IMR-90 (cell line): ENCODE measurements around the gene PTP4A2.

ENCODE experiments used
- CTCF ChIP-seq: conservative IDR thresholded peaks from 2 replicates; pipeline ENCODE4 v1.5.1; 2012; ENCODE audit warnings: mild to moderate bottlenecking, low read depth, low read length, improper control_type of control experiment
- MXI1 ChIP-seq: IDR thresholded peaks from 2 replicates; pipeline ENCODE4 v1.6.1; 2012; ENCODE audit warnings: low read depth, mild to moderate bottlenecking, low read length, moderate library complexity, borderline replicate concordance
- POLR2A ChIP-seq: IDR thresholded peaks from 2 replicates; pipeline ENCODE4 v1.6.1; 2012; ENCODE audit warnings: mild to moderate bottlenecking, low read depth, low read length

- no peak for TF ChIP-seq POLR2A
- TF ChIP-seq CTCF: peak; percentile 59
- TF ChIP-seq MXI1: no peak
These were observed 1.5 kb upstream of the PTP4A2 start for GRCh38 chr1:31939484-31940329.
